CD4-positive, CD25-positive, alpha-beta regulatory T cell (primary cell): ENCODE results near the gene MAPK6. TPM values are rescaled to one million over a fixed set of nuclear protein-coding genes. Genes with fewer than 3 reads are reported as not detected.

Source experiments
- ATAC-seq, 2 donors: fragments of 150-1000 bp; cut with Tn5 transposase; one replicate each; pipeline ENCODE4 v1.10.0; 2021; ENCODE audit warnings: low read depth in 2 of 2, moderate number of reproducible peaks in 2 of 2, moderate library complexity in 1 of 2
- DNase-seq, 3 donors: peaks; one replicate each; pipeline versions ENCODE4 v3.0.0 to v3.0.0-alpha.2; 2012 to 2022; ENCODE audit warnings: mixed read lengths in 1 of 3
- H3K27ac ChIP-seq: one replicate; pipeline ENCODE4 v1.7.0; 2013; ENCODE audit warnings: mild to moderate bottlenecking, low read length; ENCODE audit not compliant: insufficient read depth, poor library complexity, severe bottlenecking
- H3K27me3 ChIP-seq: one replicate; pipeline ENCODE4 v1.7.0; 2013; ENCODE audit warnings: low read length; ENCODE audit not compliant: control insufficient read depth, insufficient read depth
- H3K36me3 ChIP-seq: one replicate; pipeline ENCODE4 v1.7.0; 2013; ENCODE audit warnings: mild to moderate bottlenecking, low read length, moderate library complexity; ENCODE audit not compliant: control insufficient read depth, insufficient read depth
- H3K4me1 ChIP-seq: 2 replicates; pipeline ENCODE4 v1.7.0; 2013; ENCODE audit warnings: mild to moderate bottlenecking, low read length; ENCODE audit not compliant: insufficient read depth, control insufficient read depth, poor library complexity, severe bottlenecking
- H3K4me3 ChIP-seq: one replicate; pipeline ENCODE4 v1.7.0; 2013; ENCODE audit warnings: low read depth, mild to moderate bottlenecking, low read length, moderate library complexity
- H3K9me3 ChIP-seq, 2 experiments: 1 replicate in 1 of 2; 2 replicates in 1 of 2; pipeline ENCODE4 v1.7.0; 2013; ENCODE audit warnings: low read length in 2 of 2, mild to moderate bottlenecking in 1 of 2, moderate library complexity in 1 of 2; ENCODE audit not compliant: control insufficient read depth in 2 of 2
- H3K27ac Mint-ChIP-seq, 3 donors: one replicate each; pipeline ENCODE4 v1.8.0; 2020 to 2022; ENCODE audit warnings: mild to moderate bottlenecking in 3 of 3, mixed read lengths in 3 of 3, moderate library complexity in 2 of 3
- H3K27me3 Mint-ChIP-seq: one replicate; pipeline ENCODE4 v1.8.0; 2022; ENCODE audit warnings: mild to moderate bottlenecking, mixed read lengths
- H3K36me3 Mint-ChIP-seq: one replicate; pipeline ENCODE4 v1.8.0; 2020; ENCODE audit warnings: mixed read lengths
- H3K4me1 Mint-ChIP-seq, 4 donors: one replicate each; pipeline ENCODE4 v1.8.0; 2020 to 2022; ENCODE audit warnings: mixed read lengths in 4 of 4, mild to moderate bottlenecking in 1 of 4
- H3K4me3 Mint-ChIP-seq, 4 donors: one replicate each; pipeline ENCODE4 v1.8.0; 2020 to 2022; ENCODE audit warnings: mild to moderate bottlenecking in 4 of 4, mixed read lengths in 4 of 4, moderate library complexity in 3 of 4
- H3K9me3 Mint-ChIP-seq, 7 donors: one replicate each; pipeline ENCODE4 v1.8.0; 2020 to 2022; ENCODE audit warnings: mixed read lengths in 7 of 7, mild to moderate bottlenecking in 3 of 7, moderate library complexity in 2 of 7
- polyA plus RNA-seq, 4 donors: library from polyadenylated mRNA; unstranded; fragments of 300-500 nt; fragmentation: Illumina TruSeq; gene quantifications; one replicate each; pipeline ENCODE4 v1.2.3, GENCODE V29; 2021
- total RNA-seq: library from RNA; stranded (reverse); gene quantifications from one replicate; pipeline ENCODE4 v1.2.3, GENCODE V29; 2022

Gene MAPK6
- total and polyA plus RNA-seq, 5 donors from 2014 or later: 8.2 to 49.4 (median 11.1) TPM

- peak overlapping the region; percentile 80 for H3K27ac ChIP-seq
- Mint-ChIP-seq H3K9me3 (peaks cover 0 to 1% (median 0%) of the 10 kb centered on the region in 7 donors), H3K27ac (peak overlapping the region; percentile 74 to 92 (median 77)), H3K36me3 (no peaks in the 10 kb centered on the region), H3K4me3 (peak overlapping the region; percentile 90 to 99 (median 93)), H3K27me3 (no peaks in the 10 kb centered on the region), H3K4me1 (peaks cover 25 to 54% (median 39%) of the 10 kb centered on the region in 4 donors)
- ATAC-seq (peak; percentile 52 to 54), DNase-seq (peak; percentile 61 to 88 (median 62))
- H3K36me3 ChIP-seq: no peaks in the 10 kb centered on the region
- H3K27me3 ChIP-seq: no peaks in the 10 kb centered on the region
- peak overlapping the region; percentile 93 for H3K4me3 ChIP-seq
- H3K4me1 ChIP-seq: peaks cover 29% of the 10 kb centered on the region
- H3K9me3 ChIP-seq: no peaks in the 10 kb centered on the region
Observed at GRCh38 chr15:52021128-52021671, 2.2 kb downstream of the MAPK6 start.

GRCh38 chr15:52021892-52022540 is 3.0 kb downstream of the MAPK6 start:
- Histone ChIP-seq H3K9me3 (no peaks in the 10 kb centered on the region), H3K27me3 (no peaks in the 10 kb centered on the region), H3K4me1 (peaks cover 29% of the 10 kb centered on the region), H3K4me3 (peak overlapping the region; percentile 93), H3K27ac (peak overlapping the region; percentile 80), H3K36me3 (no peaks in the 10 kb centered on the region)
- Mint-ChIP-seq H3K27me3 (no peaks in the 10 kb centered on the region), H3K36me3 (no peaks in the 10 kb centered on the region), H3K9me3 (peaks cover 0 to 2% (median 0%) of the 10 kb centered on the region in 7 donors), H3K4me1 (peaks cover 25 to 60% (median 43%) of the 10 kb centered on the region in 4 donors), H3K27ac (peak overlapping the region; percentile 6 to 92 (median 9)), H3K4me3 (peak overlapping the region; percentile 1 to 93 (median 46))
- ATAC-seq (no peak), DNase-seq (no peak)

GRCh38 chr15:52023169-52023922 is 4.3 kb downstream of the MAPK6 start:
- peaks cover 2% of the 10 kb centered on the region for H3K36me3 Mint-ChIP-seq
- peak overlapping the region; percentile 49 to 79 (median 64) for H3K27ac Mint-ChIP-seq
- peaks cover 23 to 64% (median 45%) of the 10 kb centered on the region in 4 donors for H3K4me1 Mint-ChIP-seq

GRCh38 chr15:52028431-52029093 is 9.5 kb downstream of the MAPK6 start:
- no peak overlapping the region for H3K27ac ChIP-seq
- Mint-ChIP-seq H3K4me3 (peak overlapping the region in 1 of 4 donors; percentile 9), H3K4me1 (peaks cover 21 to 59% (median 37%) of the 10 kb centered on the region in 4 donors), H3K9me3 (peaks cover 0 to 5% (median 1%) of the 10 kb centered on the region in 7 donors), H3K36me3 (peaks cover 18% of the 10 kb centered on the region), H3K27ac (peak overlapping the region in 1 of 3 donors; percentile 0), H3K27me3 (no peaks in the 10 kb centered on the region)
- peaks cover 5% of the 10 kb centered on the region for H3K4me1 ChIP-seq
- no peaks in the 10 kb centered on the region for H3K27me3 ChIP-seq
- ATAC-seq (no peak), DNase-seq (no peak)
- no peak overlapping the region for H3K4me3 ChIP-seq
- H3K36me3 ChIP-seq: peaks cover 10% of the 10 kb centered on the region
- H3K9me3 ChIP-seq: peaks cover 0 to 5% of the 10 kb centered on the region in 2 experiments

More at GRCh38 chr15:52023169-52023922, 4.3 kb downstream of the MAPK6 start:
- Histone ChIP-seq H3K27ac (no peak overlapping the region), H3K9me3 (no peaks in the 10 kb centered on the region), H3K36me3 (peaks cover 3% of the 10 kb centered on the region), H3K27me3 (no peaks in the 10 kb centered on the region), H3K4me1 (peaks cover 29% of the 10 kb centered on the region), H3K4me3 (no peak overlapping the region)
- H3K4me3 Mint-ChIP-seq: peak overlapping the region; percentile 52 to 93 (median 56)
- ATAC-seq (no peak), DNase-seq (no peak)
- H3K27me3 Mint-ChIP-seq: no peaks in the 10 kb centered on the region
- H3K9me3 Mint-ChIP-seq: peaks cover 0 to 2% (median 0%) of the 10 kb centered on the region in 7 donors

GRCh38 chr15:52030010-52030409 is 11.0 kb downstream of the MAPK6 start:
- DNase-seq (no peak), ATAC-seq (no peak)
- Mint-ChIP-seq H3K4me1 (peaks cover 24 to 56% (median 38%) of the 10 kb centered on the region in 4 donors), H3K36me3 (peaks cover 29% of the 10 kb centered on the region), H3K27ac (no peak overlapping the region), H3K27me3 (no peaks in the 10 kb centered on the region), H3K4me3 (peak overlapping the region in 1 of 4 donors; percentile 57), H3K9me3 (peaks cover 0 to 15% (median 6%) of the 10 kb centered on the region in 7 donors)
- Histone ChIP-seq H3K36me3 (peaks cover 14% of the 10 kb centered on the region), H3K27ac (no peak overlapping the region), H3K9me3 (peaks cover 2 to 10% of the 10 kb centered on the region in 2 experiments), H3K27me3 (no peaks in the 10 kb centered on the region), H3K4me3 (no peak overlapping the region), H3K4me1 (peaks cover 5% of the 10 kb centered on the region)

GRCh38 chr15:52031556-52031955 is 12.5 kb downstream of the MAPK6 start:
- no peak for DNase-seq
- Histone ChIP-seq H3K9me3 (peaks cover 2 to 10% of the 10 kb centered on the region in 2 experiments), H3K4me1 (peaks cover 5% of the 10 kb centered on the region), H3K27ac (no peak overlapping the region), H3K36me3 (peaks cover 14% of the 10 kb centered on the region), H3K27me3 (no peaks in the 10 kb centered on the region), H3K4me3 (no peak overlapping the region)
- peaks cover 0 to 15% (median 6%) of the 10 kb centered on the region in 7 donors for H3K9me3 Mint-ChIP-seq
- ATAC-seq: no peak
- H3K27me3 Mint-ChIP-seq: no peaks in the 10 kb centered on the region
- H3K4me1 Mint-ChIP-seq: peaks cover 24 to 52% (median 34%) of the 10 kb centered on the region in 4 donors
- H3K27ac Mint-ChIP-seq: no peak overlapping the region
- H3K4me3 Mint-ChIP-seq: no peak overlapping the region
- H3K36me3 Mint-ChIP-seq: peaks cover 29% of the 10 kb centered on the region

GRCh38 chr15:52037889-52038505 is 19.0 kb downstream of the MAPK6 start:
- Histone ChIP-seq H3K36me3 (peaks cover 7% of the 10 kb centered on the region), H3K27ac (no peak overlapping the region), H3K9me3 (peaks cover 2 to 10% of the 10 kb centered on the region in 2 experiments), H3K27me3 (no peaks in the 10 kb centered on the region), H3K4me1 (peaks cover 14% of the 10 kb centered on the region), H3K4me3 (no peak overlapping the region)
- Mint-ChIP-seq H3K9me3 (peaks cover 0 to 15% (median 5%) of the 10 kb centered on the region in 7 donors), H3K4me3 (no peak overlapping the region), H3K27ac (peak overlapping the region; percentile 11 to 79 (median 21)), H3K4me1 (peaks cover 47 to 76% (median 61%) of the 10 kb centered on the region in 4 donors), H3K36me3 (peaks cover 35% of the 10 kb centered on the region), H3K27me3 (no peaks in the 10 kb centered on the region)
- no peak for DNase-seq
- no peak for ATAC-seq
